Esophagus muscularis mucosa (tissue), 4 donors: ENCODE data around the gene CAMK1G. TPM values are rescaled to one million over a fixed set of nuclear protein-coding genes. Genes with fewer than 3 reads are reported as not detected.

Source experiments
- DNase-seq: peaks from one replicate; pipeline ENCODE4 v3.0.0-alpha.2; 2017; ENCODE audit errors: extremely low spot score
- H3K27ac ChIP-seq, 4 donors: fragments of 200-600 bp; sonication (generic); replicated peaks in 1 of 4; 1 replicate in 3 of 4; 2 replicates in 1 of 4; pipeline ENCODE4 v1.5.1; 2016 to 2019; ENCODE audit warnings: mild to moderate bottlenecking in 1 of 4
- H3K27me3 ChIP-seq, 4 donors: fragments of 200-600 bp; sonication (generic); one replicate each; pipeline versions ENCODE4 v1.5.1 to v1.6.0; 2016 to 2019
- H3K36me3 ChIP-seq, 4 donors: fragments of 200-600 bp; sonication (generic); one replicate each; pipeline ENCODE4 v1.5.1; 2016 to 2019
- H3K4me1 ChIP-seq, 4 donors: fragments of 200-600 bp; sonication (generic); one replicate each; pipeline ENCODE4 v1.5.1; 2016 to 2019
- H3K4me3 ChIP-seq, 4 donors: fragments of 200-600 bp; sonication (generic); 1 replicate in 2 of 4; 2 replicates in 2 of 4; pipeline ENCODE4 v1.5.1; 2016 to 2019; ENCODE audit warnings: mild to moderate bottlenecking in 4 of 4, moderate library complexity in 1 of 4
- H3K9me3 ChIP-seq, 4 donors: fragments of 200-600 bp; sonication (generic); 1 replicate in 3 of 4; 2 replicates in 1 of 4; pipeline ENCODE4 v1.5.1; 2016 to 2019
- EP300 ChIP-seq: sonication (generic); formaldehyde crosslinking; IDR thresholded peaks from one replicate; pipeline ENCODE4 v1.6.1; 2017; ENCODE audit warnings: antibody characterized with exemption
- POLR2A ChIP-seq: fragments of 450-650 bp; IDR thresholded peaks from one replicate; pipeline ENCODE4 v1.6.1; 2017; ENCODE audit warnings: antibody characterized with exemption, moderate library complexity, mild to moderate bottlenecking, low read depth
- POLR2AphosphoS5 ChIP-seq, 2 donors: sonication (generic); formaldehyde crosslinking; IDR thresholded peaks; one replicate each; pipeline ENCODE4 v1.6.1; 2017; ENCODE audit warnings: antibody characterized with exemption in 2 of 2
- WGBS: methylation state at CpG from one replicate; pipeline ENCODE4 v1.1.5; 2018; 5-methylcytosine and 5-hydroxymethylcytosine counted together
- intact Hi-C: fragments of 100-400 bp; cut with DNase I; formaldehyde crosslinking; loops from one replicate; pipeline ENCODE4 v1.15.1; 2023
- total RNA-seq, 4 donors: library from RNA; depleted of rRNA; stranded (reverse); fragments of >200 nt; gene quantifications; one replicate each; pipeline versions ENCODE4 v1.1.0 to v1.2.1, GENCODE V29; 2016
- TF ChIP-seq, protein P1 (sequence below), 3 experiments: fragments of 200-600 bp in 2 of 3; fragments of 450-650 bp in 1 of 3; sonication (generic) in 2 of 3; IDR thresholded peaks; one replicate each; pipeline ENCODE4 v1.5.1; 2017 to 2019; ENCODE audit warnings: antibody characterized with exemption in 3 of 3, mild to moderate bottlenecking in 2 of 3, moderate library complexity in 1 of 3

Gene CAMK1G
- total RNA-seq, 4 donors from 2014 or later = 0.13 to 0.83 (median 0.26) TPM

DNA sequence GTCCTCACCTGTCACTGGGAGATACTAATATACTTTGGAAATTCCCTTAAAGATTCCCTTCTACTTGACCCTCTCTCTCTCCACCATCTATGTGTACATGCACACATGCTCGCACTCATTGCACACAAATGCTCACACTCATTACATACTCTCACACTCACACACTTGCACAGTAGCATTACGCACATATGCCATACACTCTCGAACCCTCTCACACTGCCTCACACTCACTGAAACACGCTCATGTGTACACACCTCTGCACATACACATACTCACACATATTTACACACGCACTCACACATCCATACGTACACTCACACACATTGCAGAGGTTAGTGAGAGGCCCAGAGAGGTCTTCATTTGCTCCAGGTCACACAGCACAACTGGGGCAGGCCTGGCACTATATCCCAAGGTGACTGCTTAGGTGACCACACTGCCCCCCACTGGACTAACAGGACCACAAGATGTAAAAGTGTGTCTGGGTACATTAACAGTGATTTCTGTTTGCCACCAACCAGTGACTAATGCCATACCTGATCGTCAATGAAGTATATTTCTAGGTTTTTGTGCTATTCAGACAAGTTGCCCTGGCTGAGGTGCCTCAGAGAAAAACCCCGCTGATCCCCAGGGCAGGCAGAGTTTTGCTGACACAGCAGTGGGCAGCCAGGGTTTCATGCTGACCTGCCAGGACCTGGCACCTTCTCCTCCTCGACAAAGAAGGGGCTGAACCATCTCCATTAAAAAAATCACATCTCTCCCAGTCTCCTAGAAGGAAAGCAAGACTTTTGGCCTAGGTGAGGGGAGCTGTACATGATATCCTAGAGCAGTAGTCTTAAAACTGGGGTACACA is 28.5 kb upstream of the CAMK1G start:
- no peaks in the 10 kb centered on the region for H3K36me3 ChIP-seq
- H3K27ac ChIP-seq = no peak overlapping the region
- H3K4me3 ChIP-seq = no peak overlapping the region
- no peak for DNase-seq
- H3K27me3 ChIP-seq = no peaks in the 10 kb centered on the region
- no peaks in the 10 kb centered on the region for H3K4me1 ChIP-seq
- H3K9me3 ChIP-seq = no peaks in the 10 kb centered on the region
- intact Hi-C loops = no loop called here
- 93% methylated on average over 9 of the region's 9 CpGs for WGBS
- TF ChIP-seq, protein P1, sequence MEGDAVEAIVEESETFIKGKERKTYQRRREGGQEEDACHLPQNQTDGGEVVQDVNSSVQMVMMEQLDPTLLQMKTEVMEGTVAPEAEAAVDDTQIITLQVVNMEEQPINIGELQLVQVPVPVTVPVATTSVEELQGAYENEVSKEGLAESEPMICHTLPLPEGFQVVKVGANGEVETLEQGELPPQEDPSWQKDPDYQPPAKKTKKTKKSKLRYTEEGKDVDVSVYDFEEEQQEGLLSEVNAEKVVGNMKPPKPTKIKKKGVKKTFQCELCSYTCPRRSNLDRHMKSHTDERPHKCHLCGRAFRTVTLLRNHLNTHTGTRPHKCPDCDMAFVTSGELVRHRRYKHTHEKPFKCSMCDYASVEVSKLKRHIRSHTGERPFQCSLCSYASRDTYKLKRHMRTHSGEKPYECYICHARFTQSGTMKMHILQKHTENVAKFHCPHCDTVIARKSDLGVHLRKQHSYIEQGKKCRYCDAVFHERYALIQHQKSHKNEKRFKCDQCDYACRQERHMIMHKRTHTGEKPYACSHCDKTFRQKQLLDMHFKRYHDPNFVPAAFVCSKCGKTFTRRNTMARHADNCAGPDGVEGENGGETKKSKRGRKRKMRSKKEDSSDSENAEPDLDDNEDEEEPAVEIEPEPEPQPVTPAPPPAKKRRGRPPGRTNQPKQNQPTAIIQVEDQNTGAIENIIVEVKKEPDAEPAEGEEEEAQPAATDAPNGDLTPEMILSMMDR (IDR thresholded peaks at IDR 0.05) = no peak
- no peak for TF ChIP-seq POLR2A

DNA sequence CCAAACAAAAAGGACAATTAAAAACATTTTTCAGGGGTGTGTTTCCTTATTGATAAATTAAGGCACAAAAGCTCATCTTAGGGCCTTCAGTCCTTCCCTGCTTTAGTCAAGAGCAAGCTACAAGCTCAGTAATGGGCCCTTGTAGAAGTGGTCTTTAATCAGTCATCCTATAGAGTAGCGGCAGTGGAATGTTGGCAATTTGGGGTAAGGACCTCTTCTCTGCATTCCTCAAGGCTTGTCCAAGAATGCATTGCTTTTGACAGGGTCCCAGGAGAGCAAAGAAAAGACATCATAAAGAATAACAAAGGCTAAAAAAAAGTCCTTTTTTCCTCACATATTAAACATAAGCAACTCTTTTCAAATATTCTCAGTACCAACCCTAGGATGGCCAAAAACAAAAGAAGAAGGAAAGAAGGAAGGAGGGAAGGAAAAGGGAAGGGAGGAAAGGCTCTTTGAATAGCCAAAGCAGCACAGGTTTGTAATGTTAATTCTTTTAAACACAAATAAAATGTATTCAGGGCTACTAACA is 27.3 kb upstream of the CAMK1G start:
- Histone ChIP-seq H3K4me1 (no peaks in the 10 kb centered on the region), H3K4me3 (no peak overlapping the region), H3K27me3 (no peaks in the 10 kb centered on the region), H3K36me3 (no peaks in the 10 kb centered on the region), H3K27ac (no peak overlapping the region), H3K9me3 (no peaks in the 10 kb centered on the region)
- 64% methylated on average over 1 of the region's 1 CpG for WGBS
- TF ChIP-seq EP300 (no peak), POLR2AphosphoS5 (IDR thresholded peaks at IDR 0.05) (no peak), POLR2A (no peak)
- TF ChIP-seq, protein P1 (IDR thresholded peaks at IDR 0.05) = no peak
- DNase-seq = no peak
- intact Hi-C loops = no loop called here

DNA sequence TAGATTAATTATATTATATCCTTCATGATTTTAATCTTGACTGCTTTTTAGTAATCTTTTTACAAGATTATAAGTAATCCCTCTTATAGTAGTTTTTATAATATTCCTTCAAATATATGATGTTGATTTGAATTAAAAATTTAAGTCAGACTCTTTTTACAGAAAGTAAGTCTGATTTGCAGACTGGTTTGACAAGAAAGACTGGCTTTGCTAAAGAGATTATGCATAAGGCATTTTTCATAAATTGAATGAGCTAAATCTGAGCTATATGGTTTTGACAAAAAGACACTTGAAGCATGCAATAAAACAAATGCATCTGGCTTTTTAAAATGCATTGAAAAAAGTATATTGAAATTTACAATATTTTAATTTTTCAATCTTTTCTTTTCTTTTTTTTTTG is 26.3 kb upstream of the CAMK1G start:
- Histone ChIP-seq H3K36me3 (no peaks in the 10 kb centered on the region), H3K27me3 (peaks cover 0 to 7% (median 0%) of the 10 kb centered on the region in 4 donors), H3K27ac (no peak overlapping the region), H3K4me3 (no peak overlapping the region), H3K4me1 (no peaks in the 10 kb centered on the region), H3K9me3 (no peaks in the 10 kb centered on the region)
- intact Hi-C loops = no loop called here
- TF ChIP-seq POLR2A = no peak
- no peak for TF ChIP-seq EP300
- TF ChIP-seq POLR2AphosphoS5 (IDR thresholded peaks at IDR 0.05) = no peak
- TF ChIP-seq, protein P1 (IDR thresholded peaks at IDR 0.05) = no peak
- no peak for DNase-seq

DNA sequence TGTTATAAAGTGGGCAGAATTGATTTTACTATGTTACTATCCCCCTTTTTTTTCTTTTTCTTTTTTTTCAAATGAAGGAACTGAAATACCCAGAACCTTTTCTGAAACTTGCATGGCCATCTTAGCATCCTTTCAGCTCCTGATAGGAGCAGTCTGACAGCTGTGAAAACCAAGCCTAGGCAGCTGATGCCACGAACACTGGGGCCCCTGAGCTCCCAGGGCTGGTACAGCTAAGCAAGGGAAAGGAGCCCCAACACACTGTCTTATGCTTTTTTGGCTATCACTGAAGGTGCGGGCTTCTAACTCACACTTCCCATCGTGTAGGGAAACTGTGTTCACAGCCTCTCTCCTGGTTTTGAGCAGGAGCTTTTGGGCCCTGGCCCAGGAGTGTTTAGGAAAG is 23.0 kb upstream of the CAMK1G start:
- intact Hi-C loops = loop anchor here (10.0 kb wide), 1 partner anchor 356 kb away; no protein-coding TSS in a partner anchor
- H3K4me1 ChIP-seq = no peaks in the 10 kb centered on the region

More for the DNA sequence above, 23.0 kb upstream of the CAMK1G start:
- H3K4me3 ChIP-seq = no peak overlapping the region
- peaks cover 0 to 26% (median 0%) of the 10 kb centered on the region in 4 donors for H3K27me3 ChIP-seq
- no peaks in the 10 kb centered on the region for H3K36me3 ChIP-seq
- TF ChIP-seq POLR2A (no peak), POLR2AphosphoS5 (IDR thresholded peaks at IDR 0.05) (no peak), EP300 (no peak)
- TF ChIP-seq, protein P1 (IDR thresholded peaks at IDR 0.05) = no peak
- no peaks in the 10 kb centered on the region for H3K9me3 ChIP-seq
- H3K27ac ChIP-seq = no peak overlapping the region
- DNase-seq = no peak
- WGBS = 73% methylated on average over 3 of the region's 3 CpGs
